GM19023 (cell line): ENCODE results near the gene EPB41.
"Not testable (repeated sequence)": the region's sequence is repeated elsewhere in the genome, so short reads cannot be mapped to it uniquely, and the experiment has no call there.

Experiments used
- ATAC-seq: cut with Tn5 transposase; IDR thresholded peaks from one replicate; pipeline ENCODE4 v1.9.1; 2021; ENCODE audit warnings: mild to moderate bottlenecking, moderate library complexity; ENCODE audit not compliant: unreplicated experiment

The EPB41 gene

DNA sequence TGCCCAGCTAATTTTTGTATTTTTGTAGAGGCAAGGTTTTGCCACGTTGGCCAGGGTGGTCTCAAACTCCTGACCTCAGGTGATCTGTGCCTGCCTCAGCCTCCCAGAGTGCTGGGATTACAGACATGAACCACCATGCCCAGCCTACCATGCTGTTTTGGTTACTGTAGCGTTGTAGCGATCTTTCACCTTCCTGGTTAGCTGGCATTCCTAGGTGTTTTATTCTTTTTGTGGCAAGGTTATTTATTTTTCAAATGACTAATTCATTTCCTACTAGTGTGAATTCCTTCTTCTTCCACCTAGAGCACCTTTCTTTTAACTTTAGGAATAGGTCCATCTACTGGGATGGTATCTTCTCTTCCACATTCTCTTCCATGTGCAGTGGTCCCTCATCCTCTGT is 180.1 kb downstream of the EPB41 start:
- ATAC-seq, result no peak

- no peak for ATAC-seq
Observed at GRCh38 chr1:29094954-29095353, 180.6 kb downstream of the EPB41 start.

DNA sequence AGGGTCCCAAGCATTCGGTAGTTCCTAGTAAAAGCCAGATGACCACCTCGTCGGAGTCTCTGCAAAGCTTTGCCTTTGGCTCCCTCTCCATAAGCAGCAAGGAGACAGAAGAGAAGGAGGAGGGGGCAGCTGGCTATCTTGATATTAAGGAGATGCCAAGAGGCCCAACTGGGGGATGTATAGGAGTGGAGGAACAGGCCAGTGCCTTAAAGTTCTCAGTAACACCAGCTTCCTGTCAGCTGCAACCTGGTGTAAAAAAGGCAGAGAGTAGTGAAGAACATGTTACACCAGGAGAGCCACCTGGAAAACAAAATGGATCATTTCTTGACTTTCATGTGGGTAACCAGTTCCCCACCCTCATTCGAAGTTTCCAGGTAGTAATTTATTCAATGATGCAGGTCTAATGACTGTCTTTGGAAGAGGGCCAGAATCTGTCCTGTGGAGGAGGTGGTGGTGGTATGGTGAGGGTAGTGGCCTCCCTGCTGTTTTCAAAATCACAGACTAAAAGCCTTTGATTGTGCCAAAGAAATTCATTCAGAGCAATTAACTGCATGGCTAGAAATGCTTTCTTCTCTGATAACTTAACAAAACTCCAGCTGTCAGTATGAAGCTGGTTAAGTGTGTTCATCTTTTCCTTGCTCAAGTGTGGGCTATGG is 182.0 kb downstream of the EPB41 start:
- ATAC-seq, result no peak

- no peak for ATAC-seq
Observed at GRCh38 chr1:29099286-29099685, 184.9 kb downstream of the EPB41 start.

DNA sequence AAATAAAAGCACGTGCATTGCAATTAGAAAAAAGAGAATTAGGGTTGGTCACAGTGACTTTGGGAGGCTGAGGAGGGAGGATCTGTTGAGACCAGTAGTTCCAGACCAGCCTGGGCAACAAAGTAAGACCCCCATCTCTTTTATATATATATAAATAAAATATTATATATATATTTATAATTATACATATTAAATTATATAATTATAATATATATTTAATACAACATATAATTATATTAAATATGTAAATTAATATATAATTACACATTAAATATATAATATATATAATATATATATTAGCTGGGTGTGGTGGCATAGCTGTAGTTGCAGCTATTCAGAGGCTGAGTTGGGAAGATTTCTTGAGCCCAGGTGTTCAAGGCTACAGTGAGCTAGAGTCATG is 186.1 kb downstream of the EPB41 start:
- no peak for ATAC-seq

DNA sequence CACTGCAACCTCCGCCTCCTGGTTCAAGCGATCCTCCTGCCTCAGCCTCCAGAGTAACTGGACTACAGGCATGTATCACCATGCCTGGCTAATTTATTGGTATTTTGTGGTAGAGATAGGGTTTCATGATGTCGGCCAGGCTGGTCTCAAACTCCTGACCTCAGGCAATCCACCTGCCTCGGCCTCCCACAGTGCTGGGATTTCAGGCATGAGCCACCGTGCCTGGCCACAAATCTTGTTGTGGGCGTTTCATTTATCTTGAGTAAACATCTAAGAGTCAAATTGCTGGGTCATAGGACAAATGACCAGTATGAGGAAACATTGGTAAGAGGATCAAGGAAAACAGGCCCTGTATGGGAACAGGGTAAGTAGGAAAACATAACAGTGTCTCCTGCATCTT is 191.5 kb downstream of the EPB41 start:
- ATAC-seq, result no peak

GRCh38 chr1:29108041-29108440 is 193.7 kb downstream of the EPB41 start:
- ATAC-seq, result not testable (repeated sequence)

DNA sequence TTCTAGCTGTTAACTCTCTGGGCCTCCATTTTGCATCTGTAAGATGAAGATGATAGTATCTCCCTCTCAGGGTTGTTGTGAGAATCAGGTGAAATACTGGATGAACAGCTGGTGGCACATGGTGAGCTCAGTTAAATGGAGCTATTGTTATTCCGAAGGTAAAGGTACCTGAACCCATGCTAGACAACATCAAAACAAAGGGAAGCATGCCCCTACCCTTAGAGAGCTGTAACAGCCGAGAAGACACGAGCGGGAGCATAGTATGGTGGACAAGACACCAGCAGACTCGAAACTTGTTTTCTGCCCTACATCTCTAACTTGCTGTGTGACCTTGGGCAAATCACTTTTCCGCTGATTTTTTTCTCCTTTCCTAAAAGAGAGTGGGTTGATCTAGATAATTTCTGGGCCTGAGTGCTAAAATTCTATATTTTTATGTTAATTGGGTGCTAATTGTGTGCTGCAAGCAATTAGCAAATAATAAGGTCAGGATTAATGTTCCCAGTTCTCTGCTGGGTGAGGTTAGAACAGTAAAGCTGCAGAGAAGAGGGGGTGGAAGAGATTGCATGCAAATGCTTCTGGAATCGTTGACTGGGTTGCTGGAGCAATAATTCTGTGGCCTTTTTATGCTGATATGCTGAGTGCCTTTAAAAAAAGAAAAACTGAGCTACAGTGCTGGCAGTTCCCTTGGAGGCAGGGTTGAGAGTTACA is 198.5 kb downstream of the EPB41 start:
- ATAC-seq, result no peak

GRCh38 chr1:29113413-29114117 is 199.2 kb downstream of the EPB41 start:
- ATAC-seq, result no peak

GRCh38 chr1:29114654-29115053 is 200.3 kb downstream of the EPB41 start:
- no peak for ATAC-seq

- no peak for ATAC-seq
Observed at GRCh38 chr1:29117381-29117780, 203.0 kb downstream of the EPB41 start.

DNA sequence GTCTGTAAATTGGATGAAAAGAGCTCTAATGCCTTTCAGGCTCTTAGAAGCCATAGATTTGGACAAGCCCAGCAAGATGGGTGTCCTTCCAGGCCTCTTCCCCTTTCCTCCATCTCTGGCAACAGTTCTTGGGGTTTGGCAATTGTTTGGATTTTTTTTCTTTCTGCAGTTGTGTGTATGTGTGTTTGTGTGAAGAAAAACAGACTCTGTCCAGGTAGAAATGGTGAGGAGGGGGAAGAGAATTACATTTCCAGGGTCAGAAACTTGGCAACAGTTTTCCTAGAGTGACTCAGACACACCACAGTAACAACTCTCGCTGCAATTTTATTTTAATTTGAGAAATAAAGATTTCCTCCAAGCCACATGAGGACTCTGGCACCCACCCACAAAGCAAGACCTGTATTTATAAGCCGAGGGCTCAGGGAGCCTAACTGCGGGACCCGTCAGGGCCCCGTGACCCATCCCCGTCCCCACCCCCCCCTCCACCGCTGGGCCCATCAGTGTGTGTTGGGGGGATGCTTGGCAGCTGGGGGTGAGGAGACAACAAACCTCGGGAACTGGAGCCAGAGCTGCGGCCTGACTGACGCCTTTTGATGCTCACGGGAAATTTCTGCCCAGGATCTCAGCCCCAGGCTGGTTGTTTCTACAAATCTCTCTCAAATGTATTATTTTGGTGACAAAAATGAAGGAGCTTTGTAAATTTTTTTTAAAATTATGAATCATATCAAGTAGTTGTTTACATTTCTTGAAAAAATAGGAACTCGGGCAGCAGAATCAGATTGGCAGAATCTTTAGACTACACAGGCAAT is 205.0 kb downstream of the EPB41 start:
- no peak for ATAC-seq

GRCh38 chr1:29120367-29120766 is 206.0 kb downstream of the EPB41 start:
- ATAC-seq, result no peak

DNA sequence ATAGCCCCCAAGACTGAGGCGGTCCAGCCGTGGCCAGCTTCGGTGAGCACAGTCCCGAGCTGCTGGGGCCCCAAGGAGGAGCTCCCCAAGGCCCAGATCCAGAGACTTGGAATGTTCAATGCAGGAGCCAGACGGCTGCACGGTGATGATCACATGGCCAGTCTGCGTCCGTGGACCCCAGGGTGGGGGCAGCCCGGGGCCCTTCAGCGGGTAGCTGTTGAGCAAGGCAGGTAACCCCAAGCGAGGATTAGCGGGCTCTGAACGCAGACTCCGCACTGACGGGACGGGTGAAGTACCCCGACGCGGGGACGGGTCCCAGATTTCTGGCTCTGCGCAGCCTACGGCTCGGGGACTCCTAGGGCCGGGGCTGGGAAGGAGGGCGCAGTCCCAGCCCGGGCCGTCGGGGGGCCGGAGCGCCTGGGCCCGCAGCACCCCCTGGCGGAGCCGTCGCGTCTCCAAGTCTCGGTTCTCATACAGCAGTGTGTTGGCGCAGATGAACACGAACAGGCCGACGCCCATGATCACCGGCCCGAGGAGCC is 206.6 kb downstream of the EPB41 start:
- ATAC-seq, result no peak

DNA sequence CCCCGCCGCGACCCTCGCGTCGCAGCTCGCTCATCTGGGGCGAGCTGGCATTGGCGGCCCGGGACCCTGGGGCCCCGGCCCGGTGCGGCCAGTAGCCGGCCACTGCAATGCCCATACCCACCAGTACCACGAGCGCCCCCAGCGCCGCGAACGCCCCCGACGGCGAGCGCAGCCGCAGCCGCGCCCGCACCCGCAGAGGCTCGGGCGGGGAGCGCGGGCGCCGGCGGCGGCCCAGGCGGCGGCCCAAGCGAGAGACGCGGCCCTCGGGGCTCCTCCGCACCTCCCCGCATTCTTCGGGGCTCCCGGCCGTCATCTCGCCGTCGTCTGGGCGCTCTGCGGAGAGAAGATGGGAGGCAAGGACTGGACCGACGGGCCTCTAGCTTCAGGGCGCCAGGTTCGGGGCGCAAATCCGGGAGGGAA is 207.2 kb downstream of the EPB41 start:
- no peak for ATAC-seq

DNA sequence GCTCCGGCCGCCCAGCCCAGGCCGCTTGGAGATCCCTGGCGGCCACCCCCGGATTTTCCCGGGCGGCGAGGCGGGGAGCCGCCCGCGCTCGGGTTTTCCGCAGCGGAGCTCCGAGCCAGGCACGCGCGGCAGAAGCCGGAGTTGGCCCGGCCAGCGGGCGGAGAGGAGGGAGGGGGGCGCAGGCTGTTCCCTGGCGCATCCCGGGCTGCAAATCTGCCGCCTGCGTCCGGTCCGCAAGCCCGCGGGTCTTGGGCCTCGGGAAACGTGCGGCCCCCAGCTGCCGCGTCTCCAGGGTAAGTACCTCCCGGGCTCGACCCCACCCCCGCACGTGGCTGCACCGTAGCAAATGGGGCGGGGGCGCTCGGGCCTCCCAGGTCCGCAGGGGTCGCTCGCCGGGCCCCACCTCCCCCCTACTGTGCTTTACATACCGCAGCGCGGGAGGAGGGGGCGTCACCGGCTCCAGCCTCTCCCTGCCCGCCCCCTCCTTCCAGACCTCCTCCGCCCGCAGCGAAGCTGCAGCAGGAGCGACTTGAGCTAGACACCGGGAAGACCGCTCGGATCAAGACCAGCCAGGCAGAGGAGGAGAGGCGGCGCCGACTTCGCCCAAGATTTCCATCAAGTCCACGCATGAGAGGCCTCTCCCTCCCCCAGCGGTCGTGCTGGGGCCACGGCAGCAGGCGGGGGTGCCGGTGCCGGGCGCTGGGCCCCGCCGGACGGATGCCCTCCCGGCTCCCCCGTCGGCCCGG is 207.7 kb downstream of the EPB41 start:
- ATAC-seq, result no peak

DNA sequence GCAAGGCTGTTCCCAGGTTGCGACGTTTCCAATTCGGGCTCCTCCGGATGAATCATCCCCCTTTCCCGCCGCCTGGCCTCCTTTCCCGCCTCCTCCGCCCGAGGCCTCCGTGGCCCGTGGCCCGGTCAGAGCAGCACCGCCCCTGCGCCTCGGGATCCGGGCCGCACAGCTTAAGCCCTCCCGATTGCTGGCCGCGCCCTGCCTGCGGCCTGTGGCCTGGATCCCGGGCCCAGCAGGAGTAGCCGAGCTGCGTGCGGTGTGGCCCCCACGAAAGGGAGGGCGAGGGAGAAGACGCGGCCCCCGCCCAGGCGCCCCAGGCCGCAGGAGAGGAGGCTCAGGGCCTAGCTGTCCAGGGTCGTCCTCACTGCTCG is 208.3 kb downstream of the EPB41 start:
- no peak for ATAC-seq

DNA sequence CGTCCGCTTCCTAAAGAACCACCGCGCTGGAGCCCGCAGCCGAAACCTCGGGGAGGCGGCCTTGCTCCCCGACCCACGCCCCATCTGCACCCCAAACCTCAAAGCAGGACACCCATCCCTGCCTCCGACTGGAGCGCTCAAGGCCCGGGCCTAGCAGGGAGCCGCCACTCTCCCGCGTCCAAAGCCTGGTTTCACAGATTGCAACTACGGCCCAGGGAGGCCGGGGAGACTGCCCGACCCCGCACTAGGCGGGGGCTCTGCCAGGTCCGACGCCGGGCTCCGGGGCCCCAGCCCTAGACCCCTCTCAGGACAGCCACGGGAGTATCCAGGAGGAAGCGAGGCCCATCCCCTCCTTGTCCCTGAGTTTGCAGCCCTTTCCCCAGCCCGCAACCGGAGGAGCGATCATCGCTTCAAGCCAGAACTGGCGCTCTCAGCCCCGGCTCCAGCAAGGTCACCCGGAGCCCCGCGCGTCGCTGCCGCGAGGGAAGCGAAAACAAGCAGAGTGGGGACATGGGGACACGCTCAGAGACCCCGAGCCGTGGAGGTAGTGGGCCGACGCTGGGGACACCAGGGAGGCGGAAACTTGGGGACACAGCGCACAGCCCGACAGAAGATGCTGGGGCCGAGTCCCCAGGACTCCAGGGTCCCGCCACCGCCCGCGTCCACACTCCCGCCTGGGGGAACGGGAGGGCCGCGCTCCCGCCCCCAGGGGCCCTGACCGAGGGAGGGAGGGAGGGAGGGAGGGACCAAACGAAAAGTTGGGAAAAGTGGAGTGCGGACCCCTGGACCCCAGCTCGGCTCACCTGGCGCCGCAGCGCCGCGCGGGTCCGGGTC is 208.9 kb downstream of the EPB41 start:
- ATAC-seq, result no peak

DNA sequence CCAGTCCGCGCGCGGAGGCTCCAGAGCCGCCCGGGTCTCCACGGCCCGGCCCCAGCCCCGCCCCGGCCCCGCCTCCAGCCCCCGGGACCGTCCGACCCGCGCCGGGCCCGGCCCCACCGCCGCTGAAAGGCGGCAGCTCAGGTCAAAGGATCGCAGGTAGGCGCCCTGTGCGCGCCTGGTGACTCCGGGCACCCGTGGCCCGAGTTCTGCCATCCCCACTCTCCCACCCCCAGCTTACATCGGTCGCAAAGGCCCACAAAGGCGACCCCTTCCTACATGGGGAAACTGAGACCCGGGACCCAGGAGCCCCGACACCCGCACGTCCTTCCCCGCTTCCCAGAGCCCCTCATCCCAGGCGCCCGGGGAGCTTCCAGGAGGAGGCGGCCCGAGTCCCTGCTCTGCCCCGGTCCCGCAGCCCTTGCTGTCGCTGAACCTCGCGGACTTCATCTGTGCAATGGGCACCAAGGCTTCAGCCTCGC is 209.6 kb downstream of the EPB41 start, which contains the start of gene TMEM200B:
Gene TMEM200B, minus strand, starts transcription at position 17 of the 479 bp plus-strand sequence. CDS start 2,075 bp downstream, outside the sequence.
- ATAC-seq, result no peak
